Caco-2 (cell line): ENCODE results near the gene GRID1. TPM values are rescaled to one million over a fixed set of nuclear protein-coding genes. Genes with fewer than 3 reads are reported as not detected.

Experiments used
- BruUV-seq: library from RNA; stranded (reverse); fragments of 400-500 nt; replicated peaks from 2 replicates; lab custom pipeline; 2021; lab: Mats Ljungman, UMichigan
- CTCF ChIA-PET: fragments of 300-600 bp; sonication (Branson Sonifier 250); formaldehyde crosslinking; loops from one replicate; lab custom pipeline; 2022; ENCODE audit warnings: antibody characterized with exemption; lab: Charles Lee
- POLR2A ChIA-PET: fragments of 300-600 bp; sonication (Branson Sonifier 250); formaldehyde crosslinking; loops from one replicate; lab custom pipeline; 2022; ENCODE audit warnings: antibody characterized with exemption; lab: Charles Lee
- DNase-seq, 2 experiments: peaks; one replicate each; pipeline versions ENCODE4 v3.0.0 to v3.0.0-alpha.2; 2020 to 2022
- H3K27me3 ChIP-seq: replicated peaks from 2 replicates; pipeline ENCODE4 v1.6.0; 2011; ENCODE audit warnings: low read length; ENCODE audit not compliant: control insufficient read depth, insufficient read depth
- H3K36me3 ChIP-seq: 2 replicates; pipeline ENCODE4 v1.5.1; 2011; ENCODE audit warnings: low read length; ENCODE audit not compliant: control insufficient read depth, insufficient read depth
- H3K4me1 ChIP-seq: fragments of 250-450 bp; sonication (Bioruptor Pico); 2 replicates; pipeline ENCODE4 v1.5.1; 2020; ENCODE audit warnings: mild to moderate bottlenecking
- H3K4me3 ChIP-seq: 2 replicates; pipeline ENCODE4 v1.5.1; 2011; ENCODE audit warnings: low read depth, mild to moderate bottlenecking, control low read depth, low read length
- H3K9me3 ChIP-seq: fragments of 250-450 bp; sonication (Bioruptor Pico); 2 replicates; pipeline ENCODE4 v1.5.1; 2020; ENCODE audit warnings: mild to moderate bottlenecking, moderate library complexity
- H3K27ac Mint-ChIP-seq: one replicate; pipeline ENCODE4 v1.8.0; 2022; ENCODE audit warnings: mixed read lengths; ENCODE audit not compliant: unreplicated experiment
- H3K27me3 Mint-ChIP-seq: one replicate; pipeline ENCODE4 v1.8.0; 2022; ENCODE audit warnings: mixed read lengths; ENCODE audit not compliant: insufficient read depth, unreplicated experiment
- H3K36me3 Mint-ChIP-seq: one replicate; pipeline ENCODE4 v1.8.0; 2022; ENCODE audit warnings: mild to moderate bottlenecking, mixed read lengths; ENCODE audit not compliant: insufficient read depth, unreplicated experiment
- H3K4me1 Mint-ChIP-seq: one replicate; pipeline ENCODE4 v1.8.0; 2022; ENCODE audit warnings: low read depth, mixed read lengths; ENCODE audit not compliant: unreplicated experiment
- H3K4me3 Mint-ChIP-seq: one replicate; pipeline ENCODE4 v1.8.0; 2022; ENCODE audit warnings: mild to moderate bottlenecking, moderate library complexity, mixed read lengths; ENCODE audit not compliant: unreplicated experiment
- H3K9me3 Mint-ChIP-seq: one replicate; pipeline ENCODE4 v1.8.0; 2022; ENCODE audit warnings: mixed read lengths; ENCODE audit not compliant: unreplicated experiment
- intact Hi-C: fragments of 100-400 bp; cut with micrococcal nuclease; formaldehyde crosslinking; loops from one replicate; pipeline ENCODE4 v1.10.0; 2022; ENCODE audit not compliant: unreplicated experiment
- total RNA-seq: library from RNA; stranded (reverse); gene quantifications from 2 replicates; pipeline ENCODE4 v1.2.3, GENCODE V29; 2022
- TF ChIP-seq, protein P1 (sequence below), 2 experiments: fragments of 200-600 bp in 1 of 2; IDR thresholded peaks; 1 replicate in 1 of 2; 2 replicates in 1 of 2; pipeline versions ENCODE4 v1.5.1 to v1.8.0; 2011 to 2022; ENCODE audit warnings: antibody characterized with exemption in 1 of 2, control low read depth in 1 of 2, inconsistent platforms in 1 of 2, low read depth in 1 of 2, low read length in 1 of 2, mild to moderate bottlenecking in 1 of 2, moderate library complexity in 1 of 2; ENCODE audit not compliant: insufficient read depth in 1 of 2, severe bottlenecking in 1 of 2, unreplicated experiment in 1 of 2

Gene GRID1
- total RNA-seq, 1 experiment from 2014 or later = 8.0 TPM

DNA sequence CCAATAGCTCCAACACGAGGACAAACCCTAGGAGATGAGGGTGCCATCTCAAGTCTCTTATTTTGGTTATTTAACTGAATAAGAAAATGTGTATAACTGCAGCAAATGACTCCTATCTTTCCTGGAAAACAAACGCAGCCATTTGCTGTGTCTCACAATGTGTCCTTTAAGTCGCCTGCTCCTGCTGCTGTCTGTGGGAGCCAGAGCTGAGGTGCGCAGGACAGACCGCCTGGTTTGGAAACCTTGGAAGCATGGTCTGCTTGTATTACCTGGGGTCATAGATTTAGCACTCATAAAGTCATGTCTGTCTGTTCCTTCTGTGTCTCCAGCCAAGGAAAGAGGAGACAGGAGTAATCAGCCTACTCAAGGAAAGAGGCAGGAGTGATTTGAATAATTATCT, 760.2 kb downstream of the GRID1 start:
- no peak overlapping the region for H3K4me3 Mint-ChIP-seq
- intact Hi-C loops = no loop called here
- ChIA-PET POLR2A (no interaction called here), CTCF (no interaction called here)
- no TSS peak for BruUV-seq
- no peaks in the 10 kb centered on the region for H3K4me1 ChIP-seq
- no peaks in the 10 kb centered on the region for H3K27me3 Mint-ChIP-seq
- no peaks in the 10 kb centered on the region for H3K9me3 ChIP-seq
- peaks cover 1% of the 10 kb centered on the region for H3K4me1 Mint-ChIP-seq
- H3K27me3 ChIP-seq = no peaks in the 10 kb centered on the region
- DNase-seq = no peak
- TF ChIP-seq, protein P1, sequence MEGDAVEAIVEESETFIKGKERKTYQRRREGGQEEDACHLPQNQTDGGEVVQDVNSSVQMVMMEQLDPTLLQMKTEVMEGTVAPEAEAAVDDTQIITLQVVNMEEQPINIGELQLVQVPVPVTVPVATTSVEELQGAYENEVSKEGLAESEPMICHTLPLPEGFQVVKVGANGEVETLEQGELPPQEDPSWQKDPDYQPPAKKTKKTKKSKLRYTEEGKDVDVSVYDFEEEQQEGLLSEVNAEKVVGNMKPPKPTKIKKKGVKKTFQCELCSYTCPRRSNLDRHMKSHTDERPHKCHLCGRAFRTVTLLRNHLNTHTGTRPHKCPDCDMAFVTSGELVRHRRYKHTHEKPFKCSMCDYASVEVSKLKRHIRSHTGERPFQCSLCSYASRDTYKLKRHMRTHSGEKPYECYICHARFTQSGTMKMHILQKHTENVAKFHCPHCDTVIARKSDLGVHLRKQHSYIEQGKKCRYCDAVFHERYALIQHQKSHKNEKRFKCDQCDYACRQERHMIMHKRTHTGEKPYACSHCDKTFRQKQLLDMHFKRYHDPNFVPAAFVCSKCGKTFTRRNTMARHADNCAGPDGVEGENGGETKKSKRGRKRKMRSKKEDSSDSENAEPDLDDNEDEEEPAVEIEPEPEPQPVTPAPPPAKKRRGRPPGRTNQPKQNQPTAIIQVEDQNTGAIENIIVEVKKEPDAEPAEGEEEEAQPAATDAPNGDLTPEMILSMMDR (IDR thresholded peaks at IDR 0.05; ENCODE audit: insufficient read depth in 1 of 2, low read depth in 1 of 2, low read length in 1 of 2, severe bottlenecking in 1 of 2, unreplicated experiment in 1 of 2) = no peak
- H3K36me3 Mint-ChIP-seq = no peaks in the 10 kb centered on the region
- H3K4me3 ChIP-seq = no peak overlapping the region
- no peak overlapping the region for H3K27ac Mint-ChIP-seq
- no peaks in the 10 kb centered on the region for H3K36me3 ChIP-seq
- no peaks in the 10 kb centered on the region for H3K9me3 Mint-ChIP-seq

DNA sequence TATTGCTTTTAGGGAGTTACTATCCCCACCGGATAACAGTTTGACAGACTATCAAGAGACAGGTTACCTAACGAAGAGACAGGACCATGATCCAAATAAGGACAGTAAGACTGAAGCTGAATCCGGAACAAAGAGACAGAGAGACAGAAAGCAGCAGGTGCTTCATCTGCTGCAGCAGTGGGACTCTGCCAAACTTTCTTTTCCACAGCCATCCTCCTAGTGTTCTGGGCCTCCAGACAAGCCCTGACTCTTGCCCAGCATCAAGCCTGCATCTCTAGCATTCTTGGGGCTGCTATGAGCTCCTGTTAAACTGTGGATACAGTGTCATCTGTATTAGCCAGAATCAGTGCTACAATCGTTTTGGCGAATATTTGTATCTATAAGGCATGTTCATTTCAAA, 761.7 kb downstream of the GRID1 start:
- intact Hi-C loops = no loop called here
- TF ChIP-seq, protein P1 (IDR thresholded peaks at IDR 0.05; ENCODE audit: insufficient read depth in 1 of 2, low read depth in 1 of 2, low read length in 1 of 2, severe bottlenecking in 1 of 2, unreplicated experiment in 1 of 2) = no peak

DNA sequence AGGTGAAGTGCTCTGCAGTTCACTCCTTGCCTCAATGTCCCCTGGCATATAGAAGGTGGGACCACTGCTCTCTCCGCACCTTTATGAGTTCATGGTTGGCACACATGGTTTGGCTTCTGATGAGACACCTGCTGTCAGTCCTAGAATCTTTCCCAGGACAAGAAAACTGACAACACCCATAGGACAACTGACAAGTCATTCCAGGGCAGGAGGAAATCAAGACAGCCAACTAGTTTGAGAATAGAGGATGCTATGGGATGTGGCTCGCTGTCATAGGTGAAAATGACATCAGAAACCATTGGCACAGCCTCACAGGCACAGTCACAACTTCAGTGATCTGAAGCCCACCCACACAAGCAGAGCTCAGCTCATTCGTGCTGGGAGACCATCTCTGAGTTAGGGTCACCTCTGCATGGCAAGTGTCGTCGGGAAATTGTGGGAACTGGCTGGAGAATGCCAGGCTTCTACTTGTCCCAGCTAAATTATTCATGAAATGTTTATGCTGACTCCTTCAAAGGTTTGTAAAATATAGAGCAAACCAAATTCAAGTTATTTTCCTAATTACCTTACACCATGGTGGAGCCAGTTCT, 762.4 kb downstream of the GRID1 start:
- Mint-ChIP-seq H3K4me3 (no peak overlapping the region), H3K9me3 (no peaks in the 10 kb centered on the region), H3K4me1 (peaks cover 12% of the 10 kb centered on the region), H3K27ac (no peak overlapping the region), H3K27me3 (no peaks in the 10 kb centered on the region), H3K36me3 (no peaks in the 10 kb centered on the region)
- intact Hi-C loops = no loop called here
- BruUV-seq = no TSS peak
- Histone ChIP-seq H3K4me1 (no peaks in the 10 kb centered on the region), H3K27me3 (no peaks in the 10 kb centered on the region), H3K4me3 (no peak overlapping the region), H3K36me3 (no peaks in the 10 kb centered on the region), H3K9me3 (no peaks in the 10 kb centered on the region)
- no peak for DNase-seq
- ChIA-PET CTCF (interaction anchor here (0.5 kb wide), 1 partner anchor 266 kb away, joined by 3 read pairs; no protein-coding TSS in a partner anchor), POLR2A (no interaction called here)
- TF ChIP-seq, protein P1 (IDR thresholded peaks at IDR 0.05; ENCODE audit: insufficient read depth in 1 of 2, low read depth in 1 of 2, low read length in 1 of 2, severe bottlenecking in 1 of 2, unreplicated experiment in 1 of 2) = no peak

More for the DNA sequence above, 761.7 kb downstream of the GRID1 start:
- Mint-ChIP-seq H3K27ac (no peak overlapping the region), H3K9me3 (no peaks in the 10 kb centered on the region), H3K4me1 (peaks cover 12% of the 10 kb centered on the region), H3K36me3 (no peaks in the 10 kb centered on the region), H3K4me3 (no peak overlapping the region), H3K27me3 (no peaks in the 10 kb centered on the region)
- DNase-seq = no peak
- ChIA-PET CTCF (interaction anchor here (0.5 kb wide), 1 partner anchor 266 kb away, joined by 3 read pairs; no protein-coding TSS in a partner anchor), POLR2A (no interaction called here)
- no peak overlapping the region for H3K4me3 ChIP-seq
- no peaks in the 10 kb centered on the region for H3K36me3 ChIP-seq
- no peaks in the 10 kb centered on the region for H3K9me3 ChIP-seq
- no peaks in the 10 kb centered on the region for H3K27me3 ChIP-seq
- BruUV-seq = no TSS peak
- H3K4me1 ChIP-seq = no peaks in the 10 kb centered on the region
